ENCODE measurements around the gene NOTCH1. TPM values are rescaled to one million over a fixed set of nuclear protein-coding genes. Genes with fewer than 3 reads are reported as not detected.

Gene NOTCH1
- polyA plus RNA-seq, 1 donor, result 38.6 TPM

- DNase-seq, result no peak
Observed at GRCh38 chr9:136484153-136485048, 61.4 kb downstream of the NOTCH1 start.

GRCh38 chr9:136483589-136484152, 62.2 kb downstream of the NOTCH1 start:
- peak; percentile 95 for DNase-seq

- DNase-seq, result peak; percentile 99
Observed at GRCh38 chr9:136482793-136483588, 62.9 kb downstream of the NOTCH1 start, which contains the start of gene SEC16A. TSS of gene SEC16A (minus strand) at chr9:136483040. CDS start at chr9:136477615, 5,425 bp downstream.

- DNase-seq, result peak; percentile 33
Observed at GRCh38 chr9:136482046-136482792, 63.6 kb downstream of the NOTCH1 start.

- no peak for DNase-seq
Observed at GRCh38 chr9:136481558-136481957, 64.3 kb downstream of the NOTCH1 start.

- no peak for DNase-seq
Observed at GRCh38 chr9:136476369-136477150, 69.3 kb downstream of the NOTCH1 start.

- no peak for DNase-seq
Observed at GRCh38 chr9:136474974-136475865, 70.6 kb downstream of the NOTCH1 start.

- no peak for DNase-seq
Observed at GRCh38 chr9:136474021-136474640, 71.7 kb downstream of the NOTCH1 start.

GRCh38 chr9:136473354-136473721, 72.5 kb downstream of the NOTCH1 start:
- no peak for DNase-seq

GRCh38 chr9:136472640-136473353, 73.1 kb downstream of the NOTCH1 start:
- no peak for DNase-seq

GRCh38 chr9:136471802-136472487, 73.9 kb downstream of the NOTCH1 start:
- no peak for DNase-seq

- no peak for DNase-seq
Observed at GRCh38 chr9:136470792-136471469, 74.9 kb downstream of the NOTCH1 start.

- no peak for DNase-seq
Observed at GRCh38 chr9:136470356-136470755, 75.5 kb downstream of the NOTCH1 start.

GRCh38 chr9:136467766-136468165, 78.1 kb downstream of the NOTCH1 start:
- DNase-seq, result no peak

- DNase-seq, result no peak
Observed at GRCh38 chr9:136466155-136466541, 79.7 kb downstream of the NOTCH1 start.

- no peak for DNase-seq
Observed at GRCh38 chr9:136465500-136466154, 80.2 kb downstream of the NOTCH1 start.

- DNase-seq, result no peak
Observed at GRCh38 chr9:136464241-136464640, 81.6 kb downstream of the NOTCH1 start.

GRCh38 chr9:136463578-136463977, 82.3 kb downstream of the NOTCH1 start:
- no peak for DNase-seq

Measured in hindlimb muscle (tissue), 1 donor.